SU-DHL-6 (cell line): ENCODE results near the gene CYP24A1.

Experiments
- H2AFZ ChIP-seq: fragments of 200-600 bp; sonication (generic); 2 replicates; pipeline ENCODE4 v1.6.1; 2014; ENCODE audit warnings: low read depth, mild to moderate bottlenecking, moderate library complexity, mixed read lengths, antibody characterized with exemption, low read length; ENCODE audit not compliant: severe bottlenecking
- H3F3A ChIP-seq: fragments of 200-600 bp; shearing (Covaris generic); 2 replicates; pipeline ENCODE4 v1.6.0; 2016; ENCODE audit warnings: antibody characterized with exemption, mild to moderate bottlenecking; ENCODE audit not compliant: insufficient read depth
- H3K27ac ChIP-seq: fragments of 200-600 bp; sonication (generic); 2 replicates; pipeline ENCODE4 v1.5.1; 2016; ENCODE audit warnings: low read depth, mild to moderate bottlenecking, low read length, moderate library complexity, mixed read lengths
- H3K27me3 ChIP-seq: fragments of 200-600 bp; sonication (generic), shearing (Covaris generic); 2 replicates; pipeline ENCODE4 v1.6.0; 2014; ENCODE audit warnings: mild to moderate bottlenecking, low read length
- H3K36me3 ChIP-seq: fragments of 200-600 bp; sonication (generic); 2 replicates; pipeline ENCODE4 v1.6.1; 2014; ENCODE audit warnings: mild to moderate bottlenecking, low read length, mixed read lengths
- H3K4me2 ChIP-seq: fragments of 300-600, 200-600 bp; shearing (Covaris generic), sonication (generic); 2 replicates; pipeline ENCODE4 v1.6.0; 2014; ENCODE audit warnings: low read length, low read depth, mild to moderate bottlenecking; ENCODE audit not compliant: poor library complexity, severe bottlenecking
- H3K4me3 ChIP-seq: fragments of 200-600 bp; sonication (generic); 2 replicates; pipeline ENCODE4 v1.5.1; 2014; ENCODE audit warnings: antibody characterized with exemption, low read length, mild to moderate bottlenecking, mixed read lengths; ENCODE audit not compliant: insufficient read depth, poor library complexity, severe bottlenecking
- H3K79me2 ChIP-seq: fragments of 200-600 bp; sonication (generic); 2 replicates; pipeline ENCODE4 v1.6.1; 2014; ENCODE audit warnings: mild to moderate bottlenecking, low read length, moderate library complexity; ENCODE audit not compliant: insufficient read depth
- H3K9ac ChIP-seq: fragments of 200-600 bp; sonication (generic); 2 replicates; pipeline ENCODE4 v1.7.0; 2014; ENCODE audit warnings: mild to moderate bottlenecking, low read length
- H3K9me2 ChIP-seq: fragments of 200-600 bp; sonication (generic); replicated peaks from 2 replicates; pipeline ENCODE4 v1.6.1; 2014; ENCODE audit warnings: low read length; ENCODE audit not compliant: insufficient read depth
- H3K9me3 ChIP-seq: fragments of 200-600 bp; sonication (generic); 2 replicates; pipeline ENCODE4 v1.6.1; 2014; ENCODE audit warnings: low read length, mixed read lengths; ENCODE audit not compliant: insufficient read depth
- H4K20me1 ChIP-seq: fragments of 200-600 bp; sonication (generic); 2 replicates; pipeline ENCODE4 v1.6.1; 2014; ENCODE audit warnings: low read depth, mild to moderate bottlenecking, antibody characterized with exemption, low read length, moderate library complexity, mixed read lengths
- EZH2phosphoT487 ChIP-seq: fragments of 200-600 bp; sonication (generic), shearing (Covaris generic); conservative IDR thresholded peaks from 2 replicates; pipeline ENCODE4 v1.6.1; 2018; ENCODE audit warnings: mild to moderate bottlenecking, antibody characterized with exemption, low read length, moderate library complexity, mixed read lengths
- TF ChIP-seq, protein P1 (sequence below): fragments of 200-600 bp; sonication (generic); IDR thresholded peaks from one replicate; pipeline ENCODE4 v1.5.1; 2017; ENCODE audit warnings: antibody characterized with exemption, mild to moderate bottlenecking, low read length, moderate library complexity; ENCODE audit not compliant: insufficient read depth, poor library complexity, severe bottlenecking

CYP24A1 gene

DNA sequence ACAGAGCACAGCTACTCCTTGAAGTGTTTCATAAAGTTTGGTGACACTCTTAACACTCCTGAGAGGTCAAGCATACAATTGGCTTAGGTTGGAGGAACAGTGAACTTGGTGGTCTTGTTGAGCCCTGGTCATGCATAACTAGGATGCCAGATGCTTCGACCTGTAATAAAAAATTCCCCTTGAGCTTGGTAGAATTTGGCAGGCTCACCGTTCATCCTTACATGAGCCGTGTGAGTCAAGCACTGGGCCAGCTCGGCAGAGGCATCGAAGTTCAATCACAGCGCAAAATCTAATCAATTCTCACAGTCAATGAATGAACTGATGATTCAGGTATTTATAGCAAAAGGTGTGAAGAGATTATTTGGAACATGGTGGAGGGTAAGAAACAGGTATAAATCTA is 33.7 kb downstream of the CYP24A1 start:
- H3K9me3 ChIP-seq: no peaks in the 10 kb centered on the region
- no peak overlapping the region for H3K9ac ChIP-seq
- no peak for TF ChIP-seq EZH2phosphoT487
- TF ChIP-seq, protein P1, sequence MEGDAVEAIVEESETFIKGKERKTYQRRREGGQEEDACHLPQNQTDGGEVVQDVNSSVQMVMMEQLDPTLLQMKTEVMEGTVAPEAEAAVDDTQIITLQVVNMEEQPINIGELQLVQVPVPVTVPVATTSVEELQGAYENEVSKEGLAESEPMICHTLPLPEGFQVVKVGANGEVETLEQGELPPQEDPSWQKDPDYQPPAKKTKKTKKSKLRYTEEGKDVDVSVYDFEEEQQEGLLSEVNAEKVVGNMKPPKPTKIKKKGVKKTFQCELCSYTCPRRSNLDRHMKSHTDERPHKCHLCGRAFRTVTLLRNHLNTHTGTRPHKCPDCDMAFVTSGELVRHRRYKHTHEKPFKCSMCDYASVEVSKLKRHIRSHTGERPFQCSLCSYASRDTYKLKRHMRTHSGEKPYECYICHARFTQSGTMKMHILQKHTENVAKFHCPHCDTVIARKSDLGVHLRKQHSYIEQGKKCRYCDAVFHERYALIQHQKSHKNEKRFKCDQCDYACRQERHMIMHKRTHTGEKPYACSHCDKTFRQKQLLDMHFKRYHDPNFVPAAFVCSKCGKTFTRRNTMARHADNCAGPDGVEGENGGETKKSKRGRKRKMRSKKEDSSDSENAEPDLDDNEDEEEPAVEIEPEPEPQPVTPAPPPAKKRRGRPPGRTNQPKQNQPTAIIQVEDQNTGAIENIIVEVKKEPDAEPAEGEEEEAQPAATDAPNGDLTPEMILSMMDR: no peak

DNA sequence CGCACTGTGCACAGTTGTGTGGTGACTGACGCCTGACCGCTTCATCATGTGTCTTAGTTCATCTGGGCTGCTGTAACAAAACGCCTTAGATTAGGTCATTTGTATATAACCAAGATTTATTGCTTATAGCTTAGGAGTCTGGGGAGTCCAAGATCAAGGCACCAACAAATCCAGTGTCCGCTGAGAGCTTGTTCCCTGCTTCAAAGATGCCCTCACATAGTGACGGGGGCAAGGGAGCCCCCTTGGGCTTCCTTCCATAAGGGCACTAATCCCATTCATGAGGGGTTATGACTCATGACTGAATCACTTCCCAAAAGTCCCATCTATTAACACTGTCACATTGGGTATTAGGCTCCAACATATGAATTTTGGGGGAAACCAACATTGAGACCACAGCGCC is 34.6 kb downstream of the CYP24A1 start:
- no peak overlapping the region for H3K9ac ChIP-seq
- H4K20me1 ChIP-seq: no peaks in the 10 kb centered on the region
- H3K9me2 ChIP-seq: no peaks in the 10 kb centered on the region
- no peaks in the 10 kb centered on the region for H3K9me3 ChIP-seq
- H3K4me2 ChIP-seq: no peak overlapping the region
- H3K36me3 ChIP-seq: no peaks in the 10 kb centered on the region
- TF ChIP-seq, protein P1: no peak
- no peak for TF ChIP-seq EZH2phosphoT487
- no peaks in the 10 kb centered on the region for H3K79me2 ChIP-seq
- H3F3A ChIP-seq: no peaks in the 10 kb centered on the region
- H3K27me3 ChIP-seq: no peaks in the 10 kb centered on the region
- no peak overlapping the region for H3K4me3 ChIP-seq
- no peak overlapping the region for H3K27ac ChIP-seq
- H2AFZ ChIP-seq: no peak overlapping the region

More for the DNA sequence above, 33.7 kb downstream of the CYP24A1 start:
- Histone ChIP-seq H3K4me3 (no peak overlapping the region), H2AFZ (no peak overlapping the region), H3K79me2 (no peaks in the 10 kb centered on the region), H3K36me3 (no peaks in the 10 kb centered on the region), H3K4me2 (no peak overlapping the region), H3K27me3 (no peaks in the 10 kb centered on the region), H3K27ac (no peak overlapping the region), H4K20me1 (no peaks in the 10 kb centered on the region), H3F3A (no peaks in the 10 kb centered on the region), H3K9me2 (no peaks in the 10 kb centered on the region)

DNA sequence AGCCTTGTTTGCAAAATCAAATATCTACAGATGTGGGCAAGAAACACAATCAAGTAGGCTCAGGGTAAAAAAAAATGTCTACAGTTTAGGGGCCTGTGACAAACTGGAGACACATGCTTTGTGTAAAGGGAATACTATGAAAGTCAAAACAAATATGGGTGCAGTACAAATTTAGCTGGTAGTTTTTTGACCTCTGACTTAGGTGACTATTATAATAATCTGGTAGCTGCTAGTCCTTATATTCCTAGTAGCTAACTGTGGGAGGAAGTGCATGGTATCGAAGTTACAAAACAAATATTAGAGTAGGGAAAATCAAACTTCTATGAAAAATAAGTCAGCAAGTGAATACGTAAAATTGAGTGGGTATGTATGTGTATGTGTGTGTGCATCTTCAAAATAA is 35.4 kb downstream of the CYP24A1 start:
- H3K9ac ChIP-seq: no peak overlapping the region
- no peaks in the 10 kb centered on the region for H3K27me3 ChIP-seq
- H3K4me3 ChIP-seq: no peak overlapping the region
- no peaks in the 10 kb centered on the region for H3K36me3 ChIP-seq
- H3F3A ChIP-seq: no peaks in the 10 kb centered on the region
- no peaks in the 10 kb centered on the region for H3K9me3 ChIP-seq
- TF ChIP-seq, protein P1: no peak
- TF ChIP-seq EZH2phosphoT487: no peak
- no peak overlapping the region for H2AFZ ChIP-seq
- H3K27ac ChIP-seq: no peak overlapping the region
- H3K79me2 ChIP-seq: no peaks in the 10 kb centered on the region
- H3K4me2 ChIP-seq: no peak overlapping the region
- H4K20me1 ChIP-seq: no peaks in the 10 kb centered on the region
- no peaks in the 10 kb centered on the region for H3K9me2 ChIP-seq

DNA sequence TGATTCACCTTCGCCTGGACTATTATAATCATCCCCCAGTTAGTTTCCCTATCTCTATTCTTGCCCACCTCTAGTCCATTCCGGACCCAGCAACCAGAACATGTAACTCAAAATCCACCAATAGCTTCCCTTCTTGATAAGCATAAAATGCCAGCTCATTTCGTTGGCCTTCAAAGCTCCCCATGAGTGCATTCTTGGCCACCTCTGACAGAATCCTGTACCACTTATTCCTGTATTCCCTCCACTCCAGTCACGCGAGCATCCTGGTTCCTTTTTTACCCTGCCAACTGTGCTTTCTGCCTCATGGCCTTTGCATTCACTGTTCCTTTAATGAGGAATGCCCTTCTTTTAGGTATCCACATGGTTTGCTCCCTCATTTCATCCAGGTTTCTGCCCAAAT is 36.7 kb downstream of the CYP24A1 start:
- no peak overlapping the region for H3K9ac ChIP-seq
- H3K9me3 ChIP-seq: no peaks in the 10 kb centered on the region
- no peak overlapping the region for H3K27ac ChIP-seq
- no peaks in the 10 kb centered on the region for H3K36me3 ChIP-seq
- no peak overlapping the region for H2AFZ ChIP-seq
- H4K20me1 ChIP-seq: no peaks in the 10 kb centered on the region
- H3K4me3 ChIP-seq: no peak overlapping the region
- no peaks in the 10 kb centered on the region for H3K27me3 ChIP-seq
- no peak overlapping the region for H3K4me2 ChIP-seq
- TF ChIP-seq EZH2phosphoT487: no peak
- TF ChIP-seq, protein P1: no peak
- H3F3A ChIP-seq: no peaks in the 10 kb centered on the region
- no peaks in the 10 kb centered on the region for H3K9me2 ChIP-seq
- no peaks in the 10 kb centered on the region for H3K79me2 ChIP-seq
